ENCODE measurements around the gene CAPN8.

CAPN8 gene

GRCh38 chr1:223653015-223653414 lies 12.5 kb downstream of the CAPN8 start:
- H3K4me1 Mint-ChIP-seq: peaks cover 27% of the 10 kb centered on the region
- no peak overlapping the region for H3K27ac Mint-ChIP-seq
- peaks cover 4% of the 10 kb centered on the region for H3K36me3 Mint-ChIP-seq (ENCODE audit: low read depth)
- peaks cover 17% of the 10 kb centered on the region for H3K9me3 Mint-ChIP-seq
- TF ChIP-seq CTCF (IDR thresholded peaks at IDR 0.05): no peak
- no peak overlapping the region for H3K4me3 Mint-ChIP-seq
- H3K27me3 Mint-ChIP-seq (ENCODE audit: low read depth, poor library complexity): peaks cover 15% of the 10 kb centered on the region
- DNase-seq: no peak

- no peak for DNase-seq
- Mint-ChIP-seq H3K4me3 (no peak overlapping the region), H3K27ac (no peak overlapping the region), H3K36me3 (ENCODE audit: low read depth) (no peaks in the 10 kb centered on the region), H3K9me3 (peaks cover 13% of the 10 kb centered on the region), H3K4me1 (peaks cover 27% of the 10 kb centered on the region), H3K27me3 (ENCODE audit: low read depth, poor library complexity) (peaks cover 15% of the 10 kb centered on the region)
- no peak for TF ChIP-seq CTCF (IDR thresholded peaks at IDR 0.05)
Measured at GRCh38 chr1:223652436-223652941, 13.0 kb downstream of the CAPN8 start.

- no peak for TF ChIP-seq CTCF (IDR thresholded peaks at IDR 0.05)
- Mint-ChIP-seq H3K27me3 (ENCODE audit: low read depth, poor library complexity) (peaks cover 17% of the 10 kb centered on the region), H3K4me3 (no peak overlapping the region), H3K36me3 (ENCODE audit: low read depth) (no peaks in the 10 kb centered on the region), H3K27ac (no peak overlapping the region), H3K9me3 (peaks cover 8% of the 10 kb centered on the region), H3K4me1 (peaks cover 27% of the 10 kb centered on the region)
- DNase-seq: no peak
Measured at GRCh38 chr1:223651291-223651991, 14.1 kb downstream of the CAPN8 start.

- no peak for DNase-seq
- Mint-ChIP-seq H3K4me1 (peaks cover 32% of the 10 kb centered on the region), H3K27me3 (ENCODE audit: low read depth, poor library complexity) (peaks cover 17% of the 10 kb centered on the region), H3K36me3 (ENCODE audit: low read depth) (no peaks in the 10 kb centered on the region), H3K4me3 (no peak overlapping the region), H3K9me3 (peaks cover 8% of the 10 kb centered on the region), H3K27ac (no peak overlapping the region)
- no peak for TF ChIP-seq CTCF (IDR thresholded peaks at IDR 0.05)
Measured at GRCh38 chr1:223650465-223650864, 15.0 kb downstream of the CAPN8 start.

GRCh38 chr1:223649222-223649621 lies 16.3 kb downstream of the CAPN8 start:
- Mint-ChIP-seq H3K27ac (no peak overlapping the region), H3K9me3 (peaks cover 8% of the 10 kb centered on the region), H3K4me1 (peaks cover 40% of the 10 kb centered on the region), H3K36me3 (ENCODE audit: low read depth) (no peaks in the 10 kb centered on the region), H3K27me3 (ENCODE audit: low read depth, poor library complexity) (peaks cover 14% of the 10 kb centered on the region), H3K4me3 (no peak overlapping the region)
- DNase-seq: no peak
- TF ChIP-seq CTCF (IDR thresholded peaks at IDR 0.05): no peak

- H3K9me3 Mint-ChIP-seq: peaks cover 8% of the 10 kb centered on the region
- TF ChIP-seq CTCF (IDR thresholded peaks at IDR 0.05): no peak
- H3K27ac Mint-ChIP-seq: no peak overlapping the region
- peaks cover 11% of the 10 kb centered on the region for H3K27me3 Mint-ChIP-seq (ENCODE audit: low read depth, poor library complexity)
- peaks cover 36% of the 10 kb centered on the region for H3K4me1 Mint-ChIP-seq
- no peak for DNase-seq
- no peaks in the 10 kb centered on the region for H3K36me3 Mint-ChIP-seq (ENCODE audit: low read depth)
- no peak overlapping the region for H3K4me3 Mint-ChIP-seq
Measured at GRCh38 chr1:223647249-223647648, 18.3 kb downstream of the CAPN8 start.
